ENCODE results near the gene GGT5.

- TF ChIP-seq TAF1 (IDR thresholded peaks at IDR 0.05; ENCODE audit: borderline replicate concordance, insufficient read depth, low read length): no peak
- TF ChIP-seq, protein P1, sequence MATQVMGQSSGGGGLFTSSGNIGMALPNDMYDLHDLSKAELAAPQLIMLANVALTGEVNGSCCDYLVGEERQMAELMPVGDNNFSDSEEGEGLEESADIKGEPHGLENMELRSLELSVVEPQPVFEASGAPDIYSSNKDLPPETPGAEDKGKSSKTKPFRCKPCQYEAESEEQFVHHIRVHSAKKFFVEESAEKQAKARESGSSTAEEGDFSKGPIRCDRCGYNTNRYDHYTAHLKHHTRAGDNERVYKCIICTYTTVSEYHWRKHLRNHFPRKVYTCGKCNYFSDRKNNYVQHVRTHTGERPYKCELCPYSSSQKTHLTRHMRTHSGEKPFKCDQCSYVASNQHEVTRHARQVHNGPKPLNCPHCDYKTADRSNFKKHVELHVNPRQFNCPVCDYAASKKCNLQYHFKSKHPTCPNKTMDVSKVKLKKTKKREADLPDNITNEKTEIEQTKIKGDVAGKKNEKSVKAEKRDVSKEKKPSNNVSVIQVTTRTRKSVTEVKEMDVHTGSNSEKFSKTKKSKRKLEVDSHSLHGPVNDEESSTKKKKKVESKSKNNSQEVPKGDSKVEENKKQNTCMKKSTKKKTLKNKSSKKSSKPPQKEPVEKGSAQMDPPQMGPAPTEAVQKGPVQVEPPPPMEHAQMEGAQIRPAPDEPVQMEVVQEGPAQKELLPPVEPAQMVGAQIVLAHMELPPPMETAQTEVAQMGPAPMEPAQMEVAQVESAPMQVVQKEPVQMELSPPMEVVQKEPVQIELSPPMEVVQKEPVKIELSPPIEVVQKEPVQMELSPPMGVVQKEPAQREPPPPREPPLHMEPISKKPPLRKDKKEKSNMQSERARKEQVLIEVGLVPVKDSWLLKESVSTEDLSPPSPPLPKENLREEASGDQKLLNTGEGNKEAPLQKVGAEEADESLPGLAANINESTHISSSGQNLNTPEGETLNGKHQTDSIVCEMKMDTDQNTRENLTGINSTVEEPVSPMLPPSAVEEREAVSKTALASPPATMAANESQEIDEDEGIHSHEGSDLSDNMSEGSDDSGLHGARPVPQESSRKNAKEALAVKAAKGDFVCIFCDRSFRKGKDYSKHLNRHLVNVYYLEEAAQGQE (IDR thresholded peaks at IDR 0.05; ENCODE audit: insufficient read depth in 1 of 2, low read depth in 2 of 2, low read length in 2 of 2): no peak
- no peak for TF ChIP-seq POLR2AphosphoS5 (IDR thresholded peaks at IDR 0.05; ENCODE audit: low read depth, low read length)
- TF ChIP-seq FOXP2 (optimal IDR thresholded peaks at IDR 0.05; ENCODE audit: borderline replicate concordance, extremely low read depth, extremely low read length, insufficient read depth): no peak
- no peak for TF ChIP-seq SIN3A (IDR thresholded peaks at IDR 0.05; ENCODE audit: borderline replicate concordance, insufficient read depth, low read length)
Measured at GRCh38 chr22:24201681-24202614, 42.9 kb downstream of the GGT5 start.
